Measurements from ENCODE around the gene PRSS1. TPM values are rescaled to one million over a fixed set of nuclear protein-coding genes. Genes with fewer than 3 reads are reported as not detected.

Gene PRSS1
- polyA plus RNA-seq, 1 experiment, result not detected

- Histone ChIP-seq H3K27ac (ENCODE audit: low read depth, low read length) (no peak overlapping the region), H3K4me3 (ENCODE audit: low read depth, low read length) (no peak overlapping the region), H3K27me3 (ENCODE audit: control insufficient read depth, insufficient read depth, low read length) (peaks cover 7% of the 10 kb centered on the region), H3K9me3 (ENCODE audit: control insufficient read depth, insufficient read depth, low read length) (no peaks in the 10 kb centered on the region)
- CTCF ChIA-PET, result interaction anchor here (0.8 to 6.8 kb wide), 2 partner anchors 251 to 252 kb away, joined by 5 to 262 read pairs; no protein-coding TSS in a partner anchor
- POLR2A ChIA-PET, result no interaction called here
- no peak for DNase-seq (ENCODE audit: low read depth, low spot score)
- TF ChIP-seq CTCF (IDR thresholded peaks at IDR 0.05; ENCODE audit: low read depth, low read length), result no peak
Observed at GRCh38 chr7:142787034-142787768, 37.9 kb downstream of the PRSS1 start.

- DNase-seq (ENCODE audit: low read depth, low spot score), result no peak
- CTCF ChIA-PET, result interaction anchor here (0.8 kb wide), 1 partner anchor 253 kb away, joined by 5 read pairs; no protein-coding TSS in a partner anchor
- no peak for TF ChIP-seq CTCF (IDR thresholded peaks at IDR 0.05; ENCODE audit: low read depth, low read length)
Observed at GRCh38 chr7:142787783-142788182, 38.5 kb downstream of the PRSS1 start.

GRCh38 chr7:142788303-142789289, 39.3 kb downstream of the PRSS1 start:
- ChIA-PET POLR2A (no interaction called here), CTCF (interaction anchor here (0.8 kb wide), 1 partner anchor 253 kb away, joined by 5 read pairs; no protein-coding TSS in a partner anchor)
- no peak for TF ChIP-seq CTCF (IDR thresholded peaks at IDR 0.05; ENCODE audit: low read depth, low read length)
- Histone ChIP-seq H3K4me3 (ENCODE audit: low read depth, low read length) (no peak overlapping the region), H3K9me3 (ENCODE audit: control insufficient read depth, insufficient read depth, low read length) (no peaks in the 10 kb centered on the region), H3K27me3 (ENCODE audit: control insufficient read depth, insufficient read depth, low read length) (peaks cover 11% of the 10 kb centered on the region), H3K27ac (ENCODE audit: low read depth, low read length) (no peak overlapping the region)
- no peak for DNase-seq (ENCODE audit: low read depth, low spot score)

More at GRCh38 chr7:142787783-142788182, 38.5 kb downstream of the PRSS1 start:
- no peak overlapping the region for H3K4me3 ChIP-seq (ENCODE audit: low read depth, low read length)
- peaks cover 7% of the 10 kb centered on the region for H3K27me3 ChIP-seq (ENCODE audit: control insufficient read depth, insufficient read depth, low read length)
- no peak overlapping the region for H3K27ac ChIP-seq (ENCODE audit: low read depth, low read length)
- POLR2A ChIA-PET, result no interaction called here
- no peaks in the 10 kb centered on the region for H3K9me3 ChIP-seq (ENCODE audit: control insufficient read depth, insufficient read depth, low read length)

GRCh38 chr7:142789441-142789840, 40.2 kb downstream of the PRSS1 start:
- DNase-seq (ENCODE audit: low read depth, low spot score), result no peak
- POLR2A ChIA-PET, result no interaction called here
- CTCF ChIA-PET, result no interaction called here
- Histone ChIP-seq H3K27me3 (ENCODE audit: control insufficient read depth, insufficient read depth, low read length) (peaks cover 15% of the 10 kb centered on the region), H3K4me3 (ENCODE audit: low read depth, low read length) (no peak overlapping the region), H3K9me3 (ENCODE audit: control insufficient read depth, insufficient read depth, low read length) (no peaks in the 10 kb centered on the region), H3K27ac (ENCODE audit: low read depth, low read length) (no peak overlapping the region)
- no peak for TF ChIP-seq CTCF (IDR thresholded peaks at IDR 0.05; ENCODE audit: low read depth, low read length)
